Measurements from ENCODE around the gene GGTLC3. TPM values are rescaled to one million over a fixed set of nuclear protein-coding genes. Genes with fewer than 3 reads are reported as not detected.
"Not testable (repeated sequence)": the region's sequence is repeated elsewhere in the genome, so short reads cannot be mapped to it uniquely, and the experiment has no call there.

The GGTLC3 gene
- total RNA-seq (not detected), polyA plus RNA-seq (not detected)

GRCh38 chr22:18518061-18518460, at the start of gene GGTLC3:
GGTLC3 (minus strand) TSS chr22:18518161; CDS start chr22:18517897, 264 bp downstream.
- H3K9me3 ChIP-seq (ENCODE audit: low read length); CTCF ChIA-PET; H3K4me3 Mint-ChIP-seq; H3K27me3 Mint-ChIP-seq; H3K9me3 Mint-ChIP-seq; H3K36me3 ChIP-seq (ENCODE audit: insufficient read depth, low read length); H3K36me3 Mint-ChIP-seq; H3K27ac Mint-ChIP-seq; H3K4me3 ChIP-seq (ENCODE audit: low read length); H3K27me3 ChIP-seq (ENCODE audit: insufficient read depth, low read length, poor library complexity, severe bottlenecking); H3K27ac ChIP-seq (ENCODE audit: low read depth, low read length); DNase-seq; H3K4me1 Mint-ChIP-seq; POLR2A ChIA-PET; H3K4me1 ChIP-seq (ENCODE audit: insufficient read depth, low read length): not testable (repeated sequence)

- H3K36me3 ChIP-seq (ENCODE audit: insufficient read depth, low read length); H3K9me3 Mint-ChIP-seq; H3K27me3 Mint-ChIP-seq; H3K9me3 ChIP-seq (ENCODE audit: low read length); H3K4me3 ChIP-seq (ENCODE audit: low read length); H3K27me3 ChIP-seq (ENCODE audit: insufficient read depth, low read length, poor library complexity, severe bottlenecking); DNase-seq; CTCF ChIA-PET; H3K4me1 Mint-ChIP-seq; H3K27ac ChIP-seq (ENCODE audit: low read depth, low read length); POLR2A ChIA-PET; H3K27ac Mint-ChIP-seq; H3K4me3 Mint-ChIP-seq; H3K36me3 Mint-ChIP-seq; H3K4me1 ChIP-seq (ENCODE audit: insufficient read depth, low read length): not testable (repeated sequence)
Measured at GRCh38 chr22:18560099-18560974, 42.4 kb upstream of the GGTLC3 start.

GRCh38 chr22:18558939-18559338, 41.0 kb upstream of the GGTLC3 start:
- H3K27me3 Mint-ChIP-seq; H3K27ac Mint-ChIP-seq; H3K27ac ChIP-seq (ENCODE audit: low read depth, low read length); H3K27me3 ChIP-seq (ENCODE audit: insufficient read depth, low read length, poor library complexity, severe bottlenecking); CTCF ChIA-PET; H3K36me3 Mint-ChIP-seq; H3K4me1 Mint-ChIP-seq; H3K4me3 Mint-ChIP-seq; H3K9me3 ChIP-seq (ENCODE audit: low read length); DNase-seq; POLR2A ChIA-PET; H3K9me3 Mint-ChIP-seq; H3K4me1 ChIP-seq (ENCODE audit: insufficient read depth, low read length); H3K36me3 ChIP-seq (ENCODE audit: insufficient read depth, low read length); H3K4me3 ChIP-seq (ENCODE audit: low read length): not testable (repeated sequence)

DNA sequence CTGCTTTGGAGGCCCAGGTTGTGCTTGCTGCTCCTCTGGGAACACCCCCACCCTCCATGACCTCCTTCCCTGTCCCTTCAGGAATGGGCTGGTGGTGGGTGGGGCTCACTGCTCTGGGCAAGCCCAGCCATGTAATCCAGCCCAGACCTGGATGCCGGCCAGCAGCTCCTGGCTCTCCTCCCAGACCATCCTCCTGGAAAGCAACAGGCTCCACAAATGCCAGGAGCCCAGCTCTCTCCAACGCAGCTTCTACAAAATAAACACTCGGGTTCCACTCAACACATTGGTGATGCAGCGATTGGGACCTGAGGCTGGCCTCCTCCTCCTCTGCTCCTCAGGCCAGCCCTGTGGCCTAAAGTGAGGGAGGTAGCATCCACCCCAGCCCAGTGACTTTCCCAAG, 40.6 kb upstream of the GGTLC3 start:
- H3K4me1 Mint-ChIP-seq; H3K9me3 Mint-ChIP-seq; H3K27ac ChIP-seq (ENCODE audit: low read depth, low read length); H3K4me3 Mint-ChIP-seq; H3K27ac Mint-ChIP-seq; POLR2A ChIA-PET; H3K27me3 Mint-ChIP-seq; CTCF ChIA-PET; H3K36me3 ChIP-seq (ENCODE audit: insufficient read depth, low read length); H3K36me3 Mint-ChIP-seq; H3K27me3 ChIP-seq (ENCODE audit: insufficient read depth, low read length, poor library complexity, severe bottlenecking); DNase-seq; H3K4me1 ChIP-seq (ENCODE audit: insufficient read depth, low read length); H3K9me3 ChIP-seq (ENCODE audit: low read length); H3K4me3 ChIP-seq (ENCODE audit: low read length): not testable (repeated sequence)

- H3K4me1 ChIP-seq (ENCODE audit: insufficient read depth, low read length); H3K27me3 ChIP-seq (ENCODE audit: insufficient read depth, low read length, poor library complexity, severe bottlenecking); H3K27ac Mint-ChIP-seq; H3K4me1 Mint-ChIP-seq; H3K4me3 Mint-ChIP-seq; POLR2A ChIA-PET; H3K27ac ChIP-seq (ENCODE audit: low read depth, low read length); H3K27me3 Mint-ChIP-seq; CTCF ChIA-PET; H3K9me3 Mint-ChIP-seq; H3K9me3 ChIP-seq (ENCODE audit: low read length); H3K4me3 ChIP-seq (ENCODE audit: low read length); DNase-seq; H3K36me3 ChIP-seq (ENCODE audit: insufficient read depth, low read length); H3K36me3 Mint-ChIP-seq: not testable (repeated sequence)
Measured at GRCh38 chr22:18554280-18555256, 36.6 kb upstream of the GGTLC3 start.

DNA sequence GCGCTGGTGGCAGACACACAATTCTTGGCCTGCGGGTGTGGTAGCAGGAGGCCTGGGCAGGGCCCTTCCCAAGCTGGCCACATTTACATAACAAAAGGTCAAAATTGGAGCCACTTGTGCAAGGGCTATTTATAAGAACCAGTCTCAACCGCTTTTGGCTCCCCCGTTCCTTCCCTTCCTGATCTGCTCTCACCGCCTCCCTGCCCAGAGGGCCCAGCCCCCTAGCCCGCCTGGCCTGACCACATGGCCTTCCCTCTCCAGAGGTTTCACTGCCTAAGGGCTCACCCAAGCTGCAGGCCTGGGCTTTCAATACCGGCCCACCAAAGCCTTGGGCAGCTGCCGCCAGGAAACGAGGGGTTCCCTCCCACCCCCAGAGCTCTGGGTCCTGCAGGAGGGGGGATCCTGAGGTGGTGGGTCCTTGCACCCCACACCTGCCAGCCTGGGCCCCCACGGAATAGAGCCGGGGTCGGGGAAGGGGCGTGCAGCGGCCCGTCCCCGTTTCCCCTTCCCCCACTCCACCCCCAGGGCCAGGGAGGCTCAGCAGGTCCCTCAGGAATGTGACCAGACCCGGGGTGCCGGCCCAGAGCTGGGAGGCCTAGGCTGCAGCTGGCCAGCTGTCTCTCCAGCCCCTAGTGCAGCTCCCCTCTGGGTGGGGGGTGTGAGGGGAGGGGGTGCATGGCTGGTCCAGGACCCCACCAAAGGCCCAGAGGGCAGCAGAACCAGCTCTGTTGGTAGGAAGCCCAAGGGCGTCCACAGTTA, 35.1 kb upstream of the GGTLC3 start:
- CTCF ChIA-PET, DNase-seq: not testable (repeated sequence)

GRCh38 chr22:18551046-18551445, 33.1 kb upstream of the GGTLC3 start:
- H3K27ac ChIP-seq (ENCODE audit: low read depth, low read length); POLR2A ChIA-PET; CTCF ChIA-PET; H3K9me3 Mint-ChIP-seq; H3K36me3 ChIP-seq (ENCODE audit: insufficient read depth, low read length); H3K4me3 Mint-ChIP-seq; H3K36me3 Mint-ChIP-seq; H3K4me3 ChIP-seq (ENCODE audit: low read length); H3K27me3 Mint-ChIP-seq; DNase-seq; H3K27ac Mint-ChIP-seq; H3K27me3 ChIP-seq (ENCODE audit: insufficient read depth, low read length, poor library complexity, severe bottlenecking); H3K4me1 ChIP-seq (ENCODE audit: insufficient read depth, low read length); H3K9me3 ChIP-seq (ENCODE audit: low read length); H3K4me1 Mint-ChIP-seq: not testable (repeated sequence)

More for the DNA sequence above, 35.1 kb upstream of the GGTLC3 start:
- H3K9me3 Mint-ChIP-seq; H3K4me3 ChIP-seq (ENCODE audit: low read length); H3K27me3 ChIP-seq (ENCODE audit: insufficient read depth, low read length, poor library complexity, severe bottlenecking); H3K9me3 ChIP-seq (ENCODE audit: low read length); H3K36me3 Mint-ChIP-seq; H3K4me1 ChIP-seq (ENCODE audit: insufficient read depth, low read length); H3K36me3 ChIP-seq (ENCODE audit: insufficient read depth, low read length); H3K4me1 Mint-ChIP-seq; H3K27ac ChIP-seq (ENCODE audit: low read depth, low read length); H3K27me3 Mint-ChIP-seq; POLR2A ChIA-PET; H3K27ac Mint-ChIP-seq; H3K4me3 Mint-ChIP-seq: not testable (repeated sequence)

All from CD8-positive, alpha-beta memory T cell (primary cell).